ENCODE results near the gene SGPL1. TPM values are rescaled to one million over a fixed set of nuclear protein-coding genes. Genes with fewer than 3 reads are reported as not detected.
A peak's percentile ranks its signal among the peaks of the same experiment; 100 is the strongest.

SGPL1 gene
- total RNA-seq, 4 donors from 2014 or later, result 34.2 to 47.1 (median 43.1) TPM

DNA sequence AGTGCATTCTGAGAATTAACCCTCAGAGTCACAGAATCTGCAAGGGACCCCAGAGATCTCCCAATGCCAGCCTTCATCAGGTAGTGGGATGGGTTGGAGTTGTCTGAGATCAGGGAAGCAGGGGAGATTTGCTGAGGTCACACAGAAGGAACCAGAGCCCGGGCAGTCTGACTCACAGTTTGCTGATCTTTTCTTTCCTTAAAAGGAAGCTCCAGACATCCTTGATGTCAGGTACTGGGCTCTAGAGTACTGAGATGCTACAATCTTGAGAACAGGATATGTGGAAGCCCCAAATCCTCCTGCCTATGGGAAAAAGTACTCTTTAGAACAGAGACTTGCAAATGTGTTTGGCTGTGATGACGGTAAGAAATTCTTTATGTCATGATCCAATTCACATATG lies 31.3 kb upstream of the SGPL1 start:
- no peak for TF ChIP-seq POLR2A (IDR thresholded peaks at IDR 0.05)
- TF ChIP-seq, protein P1, sequence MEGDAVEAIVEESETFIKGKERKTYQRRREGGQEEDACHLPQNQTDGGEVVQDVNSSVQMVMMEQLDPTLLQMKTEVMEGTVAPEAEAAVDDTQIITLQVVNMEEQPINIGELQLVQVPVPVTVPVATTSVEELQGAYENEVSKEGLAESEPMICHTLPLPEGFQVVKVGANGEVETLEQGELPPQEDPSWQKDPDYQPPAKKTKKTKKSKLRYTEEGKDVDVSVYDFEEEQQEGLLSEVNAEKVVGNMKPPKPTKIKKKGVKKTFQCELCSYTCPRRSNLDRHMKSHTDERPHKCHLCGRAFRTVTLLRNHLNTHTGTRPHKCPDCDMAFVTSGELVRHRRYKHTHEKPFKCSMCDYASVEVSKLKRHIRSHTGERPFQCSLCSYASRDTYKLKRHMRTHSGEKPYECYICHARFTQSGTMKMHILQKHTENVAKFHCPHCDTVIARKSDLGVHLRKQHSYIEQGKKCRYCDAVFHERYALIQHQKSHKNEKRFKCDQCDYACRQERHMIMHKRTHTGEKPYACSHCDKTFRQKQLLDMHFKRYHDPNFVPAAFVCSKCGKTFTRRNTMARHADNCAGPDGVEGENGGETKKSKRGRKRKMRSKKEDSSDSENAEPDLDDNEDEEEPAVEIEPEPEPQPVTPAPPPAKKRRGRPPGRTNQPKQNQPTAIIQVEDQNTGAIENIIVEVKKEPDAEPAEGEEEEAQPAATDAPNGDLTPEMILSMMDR (IDR thresholded peaks at IDR 0.05), result no peak
- peaks cover 0 to 18% (median 0%) of the 10 kb centered on the region in 3 donors for H3K4me1 ChIP-seq
- 37 to 60% methylated on average over 2 of the region's 2 CpGs for WGBS, 2 donors
- H3K27ac ChIP-seq, result no peak overlapping the region
- intact Hi-C loops (cut with DNase I), result no loop called here
- DNase-seq, result no peak
- no peak overlapping the region for H3K4me3 ChIP-seq
- H3K36me3 ChIP-seq, result no peaks in the 10 kb centered on the region
- H3K27me3 ChIP-seq, result peaks cover 0 to 5% (median 0%) of the 10 kb centered on the region in 4 donors
- no peaks in the 10 kb centered on the region for H3K9me3 ChIP-seq

- Histone ChIP-seq H3K4me3 (no peak within 1 kb of the TSS), H3K27ac (no peak within 1 kb of the TSS), H3K9me3 (no peaks in the 10 kb centered on the region), H3K27me3 (peaks cover 0 to 5% (median 0%) of the 10 kb centered on the region in 4 donors), H3K4me1 (peaks cover 0 to 11% (median 0%) of the 10 kb centered on the region in 3 donors), H3K36me3 (no peaks in the 10 kb centered on the region)
- WGBS, 2 donors, result 50 to 64% methylated on average over 1 to 2 of the region's 4 CpGs
- intact Hi-C loops (cut with DNase I), result no loop called here
- no peak for TF ChIP-seq POLR2A (IDR thresholded peaks at IDR 0.05)
- TF ChIP-seq, protein P1 (IDR thresholded peaks at IDR 0.05), result no peak
- DNase-seq, result no peak
These were observed 30.6 kb upstream of the SGPL1 start, which contains the start of gene TBATA for GRCh38 chr10:70785190-70785589. TBATA (minus strand) TSS chr10:70785377; CDS start chr10:70783379, 1,998 bp downstream.

GRCh38 chr10:70786799-70787415 lies 28.8 kb upstream of the SGPL1 start:
- Histone ChIP-seq H3K36me3 (no peaks in the 10 kb centered on the region), H3K4me1 (peaks cover 0 to 9% (median 0%) of the 10 kb centered on the region in 3 donors), H3K9me3 (no peaks in the 10 kb centered on the region), H3K27ac (peak overlapping the region in 1 of 4 donors; percentile 25), H3K4me3 (no peak overlapping the region), H3K27me3 (peaks cover 0 to 5% (median 0%) of the 10 kb centered on the region in 4 donors)
- no peak for DNase-seq
- intact Hi-C loops (cut with DNase I), result no loop called here
- no peak for TF ChIP-seq POLR2A (IDR thresholded peaks at IDR 0.05)
- TF ChIP-seq, protein P1 (IDR thresholded peaks at IDR 0.05), result no peak
- WGBS, 2 donors, result 39 to 61% methylated on average over 4 to 5 of the region's 5 CpGs

- WGBS, 2 donors, result 61 to 63% methylated on average over 5 of the region's 5 CpGs
- Histone ChIP-seq H3K4me1 (peaks cover 0 to 6% (median 0%) of the 10 kb centered on the region in 3 donors), H3K36me3 (no peaks in the 10 kb centered on the region), H3K27ac (no peak overlapping the region), H3K9me3 (no peaks in the 10 kb centered on the region), H3K27me3 (no peaks in the 10 kb centered on the region), H3K4me3 (no peak overlapping the region)
- TF ChIP-seq, protein P1 (IDR thresholded peaks at IDR 0.05), result no peak
- TF ChIP-seq POLR2A (IDR thresholded peaks at IDR 0.05), result no peak
- DNase-seq, result no peak
- intact Hi-C loops (cut with DNase I), result no loop called here
These were observed 24.2 kb upstream of the SGPL1 start for GRCh38 chr10:70791386-70792039.

- no peak overlapping the region for H3K27ac ChIP-seq
- intact Hi-C loops (cut with DNase I), result no loop called here
- TF ChIP-seq POLR2A (IDR thresholded peaks at IDR 0.05), result no peak
- TF ChIP-seq, protein P1 (IDR thresholded peaks at IDR 0.05), result no peak
- WGBS, 2 donors, result 70 to 79% methylated on average over 1 of the region's 1 CpG
- no peaks in the 10 kb centered on the region for H3K4me1 ChIP-seq
- H3K4me3 ChIP-seq, result no peak overlapping the region
- DNase-seq, result no peak
- peaks cover 0 to 13% (median 0%) of the 10 kb centered on the region in 4 donors for H3K27me3 ChIP-seq
- H3K9me3 ChIP-seq, result no peaks in the 10 kb centered on the region
- H3K36me3 ChIP-seq, result no peaks in the 10 kb centered on the region
These were observed 20.1 kb upstream of the SGPL1 start for GRCh38 chr10:70795613-70796012.

Measured in esophagus squamous epithelium (tissue), 5 donors.